GM19238 (cell line): ENCODE data around the gene ATG3.
"Not testable (repeated sequence)": the region's sequence is repeated elsewhere in the genome, so short reads cannot be mapped to it uniquely, and the experiment has no call there.

Source experiments
- DNase-seq: peaks from one replicate; pipeline ENCODE4 v3.0.0; 2011; ENCODE audit warnings: low spot score; ENCODE audit not compliant: insufficient read length

Gene ATG3

GRCh38 chr3:112561734-112562529 lies at the start of gene ATG3, which contains the start of gene SLC35A5:
ATG3 (minus strand) TSS chr3:112561962; CDS start chr3:112561528, 434 bp downstream.
SLC35A5 (plus strand) TSS chr3:112562045; CDS start chr3:112563404, 1,359 bp downstream.
- peak; percentile 78 for DNase-seq

GRCh38 chr3:112610121-112610520 lies 48.4 kb upstream of the ATG3 start:
- no peak for DNase-seq

DNA sequence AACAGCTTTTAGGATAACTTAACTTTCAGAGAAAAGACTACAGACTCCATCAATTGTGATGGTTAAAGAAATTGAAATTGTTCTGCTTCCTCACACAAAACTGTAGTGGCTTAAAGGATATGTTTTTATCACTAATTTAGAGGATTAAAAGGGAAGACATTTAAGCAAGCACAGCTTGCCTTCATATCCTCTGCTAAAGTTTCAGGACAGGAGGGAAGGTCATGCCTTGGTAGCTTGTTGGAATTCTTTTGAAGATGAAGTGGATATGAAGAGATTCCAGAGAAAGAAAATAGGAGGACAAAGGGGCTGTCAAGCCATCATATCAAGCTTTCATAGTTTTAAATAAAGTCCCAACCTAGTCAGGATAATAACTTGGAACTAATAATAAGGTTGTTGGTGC lies 46.1 kb upstream of the ATG3 start:
- DNase-seq = no peak

DNA sequence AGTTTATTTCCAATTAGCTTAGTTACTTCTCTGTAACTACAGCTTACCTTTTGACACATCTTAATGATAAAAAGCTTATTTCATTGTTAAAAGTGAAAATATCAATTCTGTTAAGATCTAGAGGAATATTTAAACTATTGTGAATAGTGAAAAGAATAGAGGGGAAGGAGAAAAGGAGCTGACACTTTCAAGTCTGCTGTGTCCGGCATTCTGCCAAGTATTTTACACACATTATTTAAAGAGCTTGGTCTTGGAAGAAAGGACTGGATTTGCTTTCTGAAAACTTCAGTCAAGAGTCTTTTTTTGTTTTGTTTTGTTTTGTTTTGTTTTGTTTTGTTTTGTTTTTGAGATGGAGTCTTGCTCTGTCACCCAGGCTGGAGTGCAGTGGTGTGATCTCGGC lies 44.3 kb upstream of the ATG3 start:
- no peak for DNase-seq

GRCh38 chr3:112605285-112605684 lies 43.5 kb upstream of the ATG3 start:
- DNase-seq = no peak

- no peak for DNase-seq
These were observed 42.8 kb upstream of the ATG3 start for GRCh38 chr3:112604536-112604935.

DNA sequence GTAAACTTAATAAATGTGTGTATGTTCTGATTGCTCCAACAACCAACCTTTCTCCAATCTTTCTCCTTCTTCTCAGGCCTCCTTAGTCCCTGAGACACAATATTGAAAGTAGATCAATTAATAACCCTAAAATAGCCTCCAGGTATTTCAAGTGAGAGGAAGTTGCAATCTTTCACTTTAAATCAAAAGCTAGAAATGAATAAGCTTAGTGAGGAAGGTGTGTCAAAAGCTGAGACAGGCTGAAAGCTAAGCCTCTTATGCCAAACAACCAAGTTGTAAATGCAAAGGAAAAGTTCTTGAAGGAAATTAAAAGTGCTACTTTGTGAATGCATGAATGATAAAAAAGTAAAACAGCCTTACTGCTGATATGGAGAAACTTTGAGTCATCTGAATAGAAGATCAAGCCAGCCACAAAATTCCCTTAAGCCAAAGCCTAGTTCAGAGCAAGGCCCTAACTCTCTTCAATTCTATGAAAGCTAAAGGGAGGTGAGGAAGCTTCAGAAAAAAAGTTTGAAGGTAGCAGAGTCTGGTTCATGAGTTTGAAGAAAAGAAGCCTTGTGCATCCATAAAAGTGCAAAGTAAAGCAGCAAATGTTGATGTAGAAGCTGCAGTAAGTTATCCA lies 40.6 kb upstream of the ATG3 start:
- no peak for DNase-seq

GRCh38 chr3:112598731-112599130 lies 37.0 kb upstream of the ATG3 start:
- no peak for DNase-seq

- no peak for DNase-seq
These were observed 36.2 kb upstream of the ATG3 start for GRCh38 chr3:112597945-112598344.

- DNase-seq = no peak
These were observed 33.1 kb upstream of the ATG3 start for GRCh38 chr3:112594856-112595255.

DNA sequence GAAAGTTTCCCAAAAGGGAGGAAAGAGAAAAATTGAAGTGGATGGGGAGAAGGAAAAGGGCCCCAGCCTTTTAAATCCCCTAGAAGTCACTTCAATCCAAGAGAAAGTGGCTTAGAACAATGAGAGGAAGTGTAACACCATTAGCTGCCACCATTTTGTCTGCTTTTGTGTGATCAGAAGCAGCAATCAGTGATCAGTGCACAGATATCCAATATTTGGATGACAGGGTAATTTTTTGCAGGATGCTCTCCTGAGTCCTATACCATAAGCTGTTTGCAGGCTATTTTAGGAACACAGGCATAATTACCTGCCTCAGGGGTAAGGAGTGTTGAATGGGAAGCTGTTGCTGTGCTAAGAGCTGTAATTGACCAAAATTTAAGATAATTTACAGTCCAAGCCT lies 31.5 kb upstream of the ATG3 start:
- DNase-seq = no peak

DNA sequence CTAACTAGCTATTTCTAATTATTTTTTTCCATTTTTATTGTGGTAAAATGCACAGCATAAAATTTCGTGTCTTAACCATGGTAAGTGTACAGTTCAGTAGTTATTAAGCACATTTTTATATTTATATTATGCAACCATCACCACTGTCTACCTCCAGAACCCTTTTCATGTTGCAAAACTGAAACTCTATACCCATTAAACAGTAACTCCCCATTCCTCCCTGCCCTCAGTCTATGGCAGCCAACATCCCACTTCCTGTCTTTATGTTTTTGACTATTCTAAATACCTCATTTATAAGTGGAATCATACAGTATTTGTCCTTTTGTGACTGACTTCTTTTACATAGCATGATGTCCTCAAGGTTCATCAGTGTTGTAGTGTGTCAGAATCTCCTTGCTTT lies 25.6 kb upstream of the ATG3 start:
- DNase-seq = no peak

DNA sequence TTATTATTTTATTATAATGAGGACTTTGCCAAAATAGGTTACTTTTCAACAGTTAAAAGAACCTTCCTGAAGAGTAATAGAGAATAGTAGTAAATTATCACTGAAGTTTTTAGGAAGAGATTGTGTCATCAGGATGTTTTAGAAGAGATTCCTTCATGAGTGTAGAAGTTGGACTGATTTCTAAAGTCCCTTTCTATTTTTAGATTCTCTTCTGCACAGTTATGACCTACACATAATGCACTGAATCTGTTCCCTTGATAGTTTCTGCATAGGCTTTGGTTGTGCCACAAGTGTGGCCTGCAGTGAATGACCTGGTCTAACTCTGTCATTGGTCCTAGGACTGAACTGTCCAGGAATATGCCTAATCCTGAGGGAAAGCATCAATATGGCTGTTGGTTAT lies 24.0 kb upstream of the ATG3 start:
- no peak for DNase-seq

DNA sequence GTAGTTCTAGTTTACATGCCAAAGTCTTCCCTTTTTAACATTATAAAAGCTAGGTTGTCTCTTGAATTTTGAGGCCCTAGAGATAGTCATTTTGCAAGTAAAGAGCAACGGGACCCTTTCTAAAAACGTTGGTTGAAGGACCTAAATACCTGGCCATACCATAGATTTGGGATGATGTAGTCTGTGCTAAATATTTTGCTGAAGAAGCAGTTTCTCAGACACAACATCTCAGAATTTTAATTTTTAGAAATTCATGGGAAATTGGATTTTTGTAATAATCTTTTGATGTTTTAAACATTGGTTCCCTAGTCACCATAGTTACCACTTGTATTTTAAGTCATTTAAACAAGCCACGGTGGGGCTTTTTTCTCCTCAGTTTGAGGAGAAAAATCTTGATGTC lies 21.3 kb upstream of the ATG3 start:
- DNase-seq = no peak

DNA sequence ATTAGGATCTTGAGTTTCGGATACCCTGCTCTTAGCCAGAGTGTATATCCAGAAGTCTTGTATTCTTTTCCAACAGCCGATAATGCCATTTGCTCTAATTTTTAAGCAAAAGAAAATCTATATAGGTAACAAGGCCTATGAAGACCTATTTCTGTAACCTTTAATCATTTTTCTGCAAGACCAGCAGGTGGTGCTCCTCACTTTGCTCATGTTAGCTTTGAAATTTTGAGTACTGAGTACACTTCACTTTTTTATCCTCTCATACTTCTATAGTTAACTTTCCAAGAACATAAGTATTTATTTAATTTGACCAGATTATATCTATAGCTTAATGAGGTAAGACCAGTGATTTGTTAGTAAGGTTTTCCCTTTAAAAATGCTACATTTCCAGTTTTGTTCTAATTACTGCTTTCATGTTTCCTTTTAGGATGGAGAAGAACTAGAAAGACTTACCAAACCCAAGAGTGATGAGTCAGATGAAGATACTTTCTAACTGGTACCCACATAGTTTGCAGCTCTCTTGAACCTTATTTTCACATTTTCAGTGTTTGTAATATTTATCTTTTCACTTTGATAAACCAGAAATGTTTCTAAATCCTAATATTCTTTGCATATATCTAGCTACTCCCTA lies 20.6 kb upstream of the ATG3 start:
- no peak for DNase-seq

DNA sequence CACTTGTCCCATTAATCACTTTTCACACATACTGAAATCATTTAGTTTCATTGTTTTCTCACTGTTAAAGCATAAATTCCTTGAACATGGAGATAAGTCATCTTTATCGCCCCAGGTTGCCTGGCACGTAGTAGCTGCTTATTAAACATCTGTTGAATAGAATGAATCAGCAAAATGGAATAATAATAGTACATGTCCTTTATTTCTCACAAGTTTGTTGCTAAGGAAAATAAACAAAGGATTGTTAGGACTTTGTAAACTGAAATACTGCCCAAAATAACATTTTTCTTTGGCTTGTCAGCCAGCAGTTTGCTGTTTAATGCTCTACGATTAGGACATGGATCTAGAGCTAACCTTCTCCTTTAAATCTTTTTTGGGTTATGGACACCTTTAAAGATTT lies 17.9 kb upstream of the ATG3 start:
- DNase-seq = no peak

DNA sequence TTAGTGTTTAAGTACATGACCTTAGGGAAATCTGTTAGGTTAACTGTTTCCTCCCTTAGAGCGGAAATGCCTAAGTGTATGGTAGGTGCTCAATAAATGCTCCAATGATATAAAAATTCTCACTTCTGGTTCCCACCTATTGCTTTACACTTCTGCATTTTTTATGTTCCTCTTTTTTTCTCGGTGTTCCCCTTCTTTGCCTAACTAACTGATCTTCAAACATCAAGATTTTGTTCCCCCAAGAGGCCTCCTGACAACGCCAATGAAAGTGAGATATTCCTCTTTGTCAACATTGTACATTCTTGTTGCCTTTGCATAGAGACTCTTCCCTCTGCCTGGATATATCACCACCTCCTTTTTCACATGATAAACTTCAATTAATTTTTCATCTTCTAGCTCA lies 17.5 kb upstream of the ATG3 start:
- no peak for DNase-seq

GRCh38 chr3:112572701-112573100 lies 10.9 kb upstream of the ATG3 start:
- no peak for DNase-seq

- DNase-seq = no peak
These were observed 7.5 kb upstream of the ATG3 start for GRCh38 chr3:112569265-112569664.

- DNase-seq = no peak
These were observed 6.9 kb upstream of the ATG3 start for GRCh38 chr3:112568642-112569041.

DNA sequence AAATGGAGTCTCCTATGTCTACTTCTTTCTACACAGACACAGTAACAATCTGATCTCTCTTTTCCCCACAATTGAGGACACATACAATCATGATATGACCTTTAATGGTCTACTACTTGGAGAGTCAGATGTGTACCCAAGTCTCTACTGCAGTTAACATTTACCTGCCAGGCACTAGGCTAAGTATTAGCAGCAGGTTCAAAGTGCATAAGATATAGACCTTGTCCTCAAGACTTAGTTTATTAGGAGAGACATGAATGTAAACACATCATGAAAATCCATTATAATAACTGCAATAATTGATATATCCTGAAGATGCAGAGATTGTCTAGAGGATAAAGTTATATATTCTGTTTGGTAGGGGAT lies 3.2 kb upstream of the ATG3 start:
- DNase-seq = no peak

DNA sequence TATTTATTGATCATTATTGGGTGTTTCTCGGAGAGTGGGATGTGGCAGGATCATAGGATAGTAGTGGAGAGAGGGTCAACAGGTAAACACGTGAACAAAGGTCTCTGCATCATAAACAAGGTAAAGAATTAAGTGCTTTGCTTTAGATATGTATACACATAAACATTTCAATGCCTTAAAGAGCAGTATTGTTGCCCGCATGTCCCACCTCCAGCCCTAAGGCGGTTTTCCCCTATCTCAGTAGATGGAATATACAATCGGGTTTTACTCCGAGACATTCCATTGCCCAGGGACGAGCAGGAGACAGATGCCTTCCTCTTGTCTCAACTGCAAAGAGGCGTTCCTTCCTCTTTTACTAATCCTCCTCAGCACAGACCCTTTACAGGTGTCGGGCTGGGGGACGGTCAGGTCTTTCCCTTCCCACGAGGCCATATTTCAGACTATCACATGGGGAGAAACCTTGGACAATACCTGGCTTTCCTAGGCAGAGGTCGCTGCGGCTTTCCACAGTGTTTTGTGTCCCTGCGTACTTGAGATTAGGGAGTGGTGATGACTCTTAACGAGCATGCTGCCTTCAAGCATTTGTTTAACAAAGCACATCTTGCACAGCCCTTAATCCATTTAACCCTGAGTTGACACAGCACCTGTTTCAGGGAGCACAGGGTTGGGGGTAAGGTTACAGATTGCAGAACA lies 2.6 kb upstream of the ATG3 start:
- not testable (repeated sequence) for DNase-seq
